HEK293T (cell line): ENCODE data around the gene SLC26A1.

Source experiments
- CTCF ChIA-PET: fragments of 350-600 bp; formaldehyde crosslinking; extraction: SDS; loops from one replicate; lab custom pipeline; 2021; ENCODE audit warnings: antibody characterized with exemption, inconsistent platforms; lab: Yijun Ruan, JAX
- POLR2A ChIA-PET: fragments of 350-600 bp; formaldehyde crosslinking; extraction: SDS; loops from one replicate; lab custom pipeline; 2020; ENCODE audit warnings: antibody characterized with exemption, inconsistent platforms; lab: Yijun Ruan, JAX
- DNase-seq: peaks from one replicate; pipeline ENCODE4 v3.0.0; 2012; ENCODE audit warnings: mixed read lengths; ENCODE audit errors: extremely low spot score
- ARNT ChIP-seq: fragments of 450-650 bp; IDR thresholded peaks from 2 replicates; pipeline ENCODE4 v1.6.1; 2017; ENCODE audit warnings: mild to moderate bottlenecking
- BHLHE40 ChIP-seq: fragments of 450-650 bp; IDR thresholded peaks from 2 replicates; pipeline ENCODE4 v1.6.1; 2016; ENCODE audit warnings: mild to moderate bottlenecking, moderate library complexity, borderline replicate concordance
- CTBP1 ChIP-seq: fragments of 450-650 bp; IDR thresholded peaks from 2 replicates; pipeline ENCODE4 v1.6.1; 2016; ENCODE audit warnings: borderline replicate concordance
- ELF4 ChIP-seq: fragments of 450-650 bp; IDR thresholded peaks from 2 replicates; pipeline ENCODE4 v1.6.1; 2017; ENCODE audit warnings: antibody characterized with exemption
- FOXA1 ChIP-seq: fragments of 450-650 bp; IDR thresholded peaks from 2 replicates; pipeline ENCODE4 v1.6.1; 2016; ENCODE audit warnings: mild to moderate bottlenecking
- FOXK2 ChIP-seq: fragments of 450-650 bp; IDR thresholded peaks from 2 replicates; pipeline ENCODE4 v1.6.1; 2016; ENCODE audit warnings: mild to moderate bottlenecking
- FOXM1 ChIP-seq: fragments of 450-650 bp; IDR thresholded peaks from 2 replicates; pipeline ENCODE4 v1.6.1; 2017; ENCODE audit warnings: mild to moderate bottlenecking, borderline replicate concordance
- HDGF ChIP-seq: fragments of 450-650 bp; IDR thresholded peaks from 2 replicates; pipeline ENCODE4 v1.6.1; 2017; ENCODE audit warnings: antibody characterized with exemption, borderline replicate concordance
- L3MBTL2 ChIP-seq: fragments of 450-650 bp; conservative IDR thresholded peaks from 2 replicates; pipeline ENCODE4 v1.6.1; 2016; ENCODE audit warnings: mild to moderate bottlenecking
- LEF1 ChIP-seq: fragments of 450-650 bp; IDR thresholded peaks from 2 replicates; pipeline ENCODE4 v1.6.1; 2017; ENCODE audit warnings: mild to moderate bottlenecking, borderline replicate concordance
- NFRKB ChIP-seq: fragments of 450-650 bp; IDR thresholded peaks from 2 replicates; pipeline ENCODE4 v1.6.1; 2016; ENCODE audit warnings: mild to moderate bottlenecking, moderate library complexity
- PKNOX1 ChIP-seq: fragments of 450-650 bp; IDR thresholded peaks from 2 replicates; pipeline ENCODE4 v1.6.1; 2016
- SP1 ChIP-seq: fragments of 450-650 bp; IDR thresholded peaks from 2 replicates; pipeline ENCODE4 v1.6.1; 2017
- SUZ12 ChIP-seq: fragments of 450-650 bp; IDR thresholded peaks from 2 replicates; pipeline ENCODE4 v1.6.1; 2016; ENCODE audit warnings: mild to moderate bottlenecking
- TARDBP ChIP-seq: fragments of 450-650 bp; IDR thresholded peaks from 2 replicates; pipeline ENCODE4 v1.6.1; 2016
- ZNF384 ChIP-seq: fragments of 450-650 bp; IDR thresholded peaks from 2 replicates; pipeline ENCODE4 v1.6.1; 2016

SLC26A1 gene

GRCh38 chr4:1018147-1019020, 25.2 kb upstream of the SLC26A1 start:
- CTCF ChIA-PET, result no interaction called here
- no peak for DNase-seq
- TF ChIP-seq SUZ12 (no peak), FOXA1 (no peak), FOXM1 (no peak), CTBP1 (no peak), SP1 (no peak), ELF4 (no peak), NFRKB (no peak)
- POLR2A ChIA-PET, result no interaction called here

GRCh38 chr4:1017706-1018105, 24.5 kb upstream of the SLC26A1 start:
- ChIA-PET CTCF (no interaction called here), POLR2A (no interaction called here)
- DNase-seq, result no peak
- TF ChIP-seq FOXK2, result no peak
- TF ChIP-seq SP1, result no peak
- TF ChIP-seq L3MBTL2, result no peak
- no peak for TF ChIP-seq TARDBP
- no peak for TF ChIP-seq ELF4
- no peak for TF ChIP-seq BHLHE40
- no peak for TF ChIP-seq PKNOX1
- TF ChIP-seq LEF1, result no peak
- no peak for TF ChIP-seq NFRKB
- no peak for TF ChIP-seq ZNF384
- TF ChIP-seq ARNT, result no peak
- no peak for TF ChIP-seq HDGF
- TF ChIP-seq FOXA1, result no peak
- TF ChIP-seq SUZ12, result no peak
- TF ChIP-seq CTBP1, result no peak
- no peak for TF ChIP-seq FOXM1

GRCh38 chr4:1017211-1017610, 24.0 kb upstream of the SLC26A1 start:
- TF ChIP-seq BHLHE40, result no peak
- no peak for TF ChIP-seq FOXM1
- no peak for TF ChIP-seq LEF1
- no peak for TF ChIP-seq FOXK2
- no peak for TF ChIP-seq SP1
- no peak for TF ChIP-seq CTBP1
- no peak for TF ChIP-seq HDGF
- no peak for TF ChIP-seq L3MBTL2
- TF ChIP-seq SUZ12, result no peak
- no peak for TF ChIP-seq ZNF384
- TF ChIP-seq FOXA1, result no peak
- no peak for TF ChIP-seq TARDBP
- no peak for TF ChIP-seq ELF4
- TF ChIP-seq PKNOX1, result no peak
- TF ChIP-seq ARNT, result no peak
- no peak for TF ChIP-seq NFRKB
- ChIA-PET POLR2A (no interaction called here), CTCF (no interaction called here)
- DNase-seq, result no peak

- ChIA-PET POLR2A (interaction anchor here (1.0 kb wide), 1 partner anchor 83 kb away, joined by 3 read pairs; the partner anchor contains the start of genes GAK and TMEM175), CTCF (interaction anchor here (0.6 kb wide), 1 partner anchor 330 kb away, joined by 3 read pairs; no protein-coding TSS in a partner anchor)
- no peak for DNase-seq
- no peak for TF ChIP-seq L3MBTL2
- TF ChIP-seq SUZ12, result no peak
- no peak for TF ChIP-seq SP1
- TF ChIP-seq ARNT, result no peak
- no peak for TF ChIP-seq NFRKB
- no peak for TF ChIP-seq ZNF384
- no peak for TF ChIP-seq BHLHE40
- no peak for TF ChIP-seq CTBP1
- no peak for TF ChIP-seq FOXK2
- no peak for TF ChIP-seq ELF4
- TF ChIP-seq HDGF, result no peak
- TF ChIP-seq FOXA1, result no peak
Observed at GRCh38 chr4:1015746-1016145, 22.5 kb upstream of the SLC26A1 start.

- TF ChIP-seq HDGF (no peak), BHLHE40 (no peak), FOXM1 (no peak), L3MBTL2 (no peak), LEF1 (no peak), SP1 (no peak)
- DNase-seq, result no peak
- POLR2A ChIA-PET, result interaction anchor here (1.0 kb wide), 1 partner anchor 83 kb away, joined by 3 read pairs; the partner anchor contains the start of genes GAK and TMEM175
- CTCF ChIA-PET, result no interaction called here
Observed at GRCh38 chr4:1015179-1015578, 22.0 kb upstream of the SLC26A1 start.

GRCh38 chr4:1014291-1015167, 21.3 kb upstream of the SLC26A1 start:
- no peak for DNase-seq
- TF ChIP-seq L3MBTL2 (no peak), BHLHE40 (no peak), SP1 (no peak), ELF4 (no peak), ZNF384 (no peak), LEF1 (no peak), CTBP1 (no peak), HDGF (no peak), FOXA1 (no peak), ARNT (no peak)
- CTCF ChIA-PET, result no interaction called here
- POLR2A ChIA-PET, result interaction anchor here (1.0 kb wide), 1 partner anchor 27 kb away, joined by 3 read pairs; no protein-coding TSS in a partner anchor
